ENCODE data around the gene TPM4.
"Not testable (repeated sequence)": the region's sequence is repeated elsewhere in the genome, so short reads cannot be mapped to it uniquely, and the experiment has no call there.

The TPM4 gene

GRCh38 chr19:16099314-16099965, 23.1 kb downstream of the TPM4 start:
- DNase-seq: not testable (repeated sequence)

- no peak for DNase-seq
Observed at GRCh38 chr19:16100524-16100923, 24.2 kb downstream of the TPM4 start.

GRCh38 chr19:16104722-16105121, 28.4 kb downstream of the TPM4 start:
- DNase-seq: no peak

- DNase-seq: no peak
Observed at GRCh38 chr19:16106121-16106520, 29.8 kb downstream of the TPM4 start.

- peak; percentile 99 for DNase-seq
Observed at GRCh38 chr19:16111160-16111908, 35.0 kb downstream of the TPM4 start, which contains the start of gene RAB8A. Gene RAB8A (plus strand): TSS chr19:16111889. CDS start chr19:16111902, 13 bp downstream.

- DNase-seq: no peak
Observed at GRCh38 chr19:16111909-16112752, 35.8 kb downstream of the TPM4 start.

GRCh38 chr19:16112778-16113177, 36.5 kb downstream of the TPM4 start:
- no peak for DNase-seq

- no peak for DNase-seq
Observed at GRCh38 chr19:16113727-16114126, 37.4 kb downstream of the TPM4 start.

GRCh38 chr19:16115301-16116039, 39.2 kb downstream of the TPM4 start:
- DNase-seq: no peak

GRCh38 chr19:16116067-16116466, 39.8 kb downstream of the TPM4 start:
- DNase-seq: no peak

GRCh38 chr19:16117594-16118033, 41.3 kb downstream of the TPM4 start:
- DNase-seq: no peak

- peak; percentile 47 for DNase-seq
Observed at GRCh38 chr19:16118489-16119033, 42.3 kb downstream of the TPM4 start.

- peak; percentile 57 for DNase-seq
Observed at GRCh38 chr19:16119075-16119857, 43.0 kb downstream of the TPM4 start.

GRCh38 chr19:16121141-16121540, 44.8 kb downstream of the TPM4 start:
- DNase-seq: no peak

GRCh38 chr19:16121967-16122366, 45.7 kb downstream of the TPM4 start:
- DNase-seq: no peak

GRCh38 chr19:16124953-16125352, 48.7 kb downstream of the TPM4 start:
- DNase-seq: no peak

- no peak for DNase-seq
Observed at GRCh38 chr19:16125737-16126495, 49.6 kb downstream of the TPM4 start.

GRCh38 chr19:16127080-16127479, 50.8 kb downstream of the TPM4 start:
- no peak for DNase-seq

- no peak for DNase-seq
Observed at GRCh38 chr19:16127776-16128371, 51.6 kb downstream of the TPM4 start.

- DNase-seq: no peak
Observed at GRCh38 chr19:16131648-16132047, 55.4 kb downstream of the TPM4 start.
